ENCODE measurements around the gene ARSB.

The ARSB gene

GRCh38 chr5:78997090-78997489 lies 12.0 kb upstream of the ARSB start:
- TF ChIP-seq ZFX (IDR thresholded peaks at IDR 0.05; ENCODE audit: borderline replicate concordance), result no peak
- TF ChIP-seq CTCF (IDR thresholded peaks at IDR 0.05), result no peak
- H3K27ac ChIP-seq, result no peak overlapping the region

- TF ChIP-seq ZFX (IDR thresholded peaks at IDR 0.05; ENCODE audit: borderline replicate concordance), result no peak
- TF ChIP-seq CTCF (IDR thresholded peaks at IDR 0.05), result no peak
- no peak overlapping the region for H3K27ac ChIP-seq
Measured at GRCh38 chr5:78995521-78996007, 10.5 kb upstream of the ARSB start.

- no peak for TF ChIP-seq ZFX (IDR thresholded peaks at IDR 0.05; ENCODE audit: borderline replicate concordance)
- TF ChIP-seq CTCF (IDR thresholded peaks at IDR 0.05), result no peak
Measured at GRCh38 chr5:78993165-78993564, 8.1 kb upstream of the ARSB start.

GRCh38 chr5:78992146-78992545 lies 7.0 kb upstream of the ARSB start:
- H3K27ac ChIP-seq, result no peak overlapping the region
- TF ChIP-seq ZFX (IDR thresholded peaks at IDR 0.05; ENCODE audit: borderline replicate concordance) (no peak), CTCF (IDR thresholded peaks at IDR 0.05) (no peak)

More at GRCh38 chr5:78993165-78993564, 8.1 kb upstream of the ARSB start:
- no peak overlapping the region for H3K27ac ChIP-seq

GRCh38 chr5:78989080-78989479 lies 4.0 kb upstream of the ARSB start:
- TF ChIP-seq CTCF (IDR thresholded peaks at IDR 0.05) (no peak), ZFX (IDR thresholded peaks at IDR 0.05; ENCODE audit: borderline replicate concordance) (no peak)
- no peak overlapping the region for H3K27ac ChIP-seq

GRCh38 chr5:78985725-78986223 lies 664 bp upstream of the ARSB start:
- H3K27ac ChIP-seq, result peak overlapping the region; percentile 79
- TF ChIP-seq ZFX (IDR thresholded peaks at IDR 0.05; ENCODE audit: borderline replicate concordance) (no peak), CTCF (IDR thresholded peaks at IDR 0.05) (no peak)

- TF ChIP-seq ZFX (IDR thresholded peaks at IDR 0.05; ENCODE audit: borderline replicate concordance) (no peak), CTCF (IDR thresholded peaks at IDR 0.05) (peak; percentile 31; the same call in 1 of the 2 replicates)
- H3K27ac ChIP-seq, result peak overlapping the region; percentile 79
Measured at GRCh38 chr5:78984439-78985115, 533 bp downstream of the ARSB start.

Measured in 22Rv1 (cell line).